Superior temporal gyrus (tissue), 1 donor: ENCODE measurements around the gene METTL27.
"Not testable (repeated sequence)": the region's sequence is repeated elsewhere in the genome, so short reads cannot be mapped to it uniquely, and the experiment has no call there.

Experiments used
- DNase-seq: peaks from one replicate; pipeline ENCODE4 v3.0.0-alpha.2; 2016; ENCODE audit errors: extremely low spot score

The METTL27 gene

DNA sequence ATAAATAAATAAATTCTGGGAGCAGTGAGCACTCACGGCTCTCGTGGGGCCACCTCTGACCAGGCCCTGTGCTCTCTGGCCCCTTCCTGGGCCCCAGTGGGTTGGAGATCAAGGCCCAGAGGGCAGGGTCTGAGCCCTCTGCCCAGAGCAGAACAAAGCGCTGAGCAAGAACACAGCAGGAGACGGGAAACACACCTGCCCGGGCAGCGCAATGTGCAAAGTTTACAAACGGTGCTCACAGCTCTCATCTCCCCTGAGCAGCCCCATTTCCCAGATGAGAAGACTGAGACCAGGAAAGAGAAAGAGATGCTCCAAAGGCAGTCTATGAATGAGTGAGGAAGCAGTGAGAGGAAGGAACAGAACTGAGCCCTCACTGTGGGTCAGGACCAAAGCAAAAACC, 3.0 kb downstream of the METTL27 start:
- DNase-seq: no peak

DNA sequence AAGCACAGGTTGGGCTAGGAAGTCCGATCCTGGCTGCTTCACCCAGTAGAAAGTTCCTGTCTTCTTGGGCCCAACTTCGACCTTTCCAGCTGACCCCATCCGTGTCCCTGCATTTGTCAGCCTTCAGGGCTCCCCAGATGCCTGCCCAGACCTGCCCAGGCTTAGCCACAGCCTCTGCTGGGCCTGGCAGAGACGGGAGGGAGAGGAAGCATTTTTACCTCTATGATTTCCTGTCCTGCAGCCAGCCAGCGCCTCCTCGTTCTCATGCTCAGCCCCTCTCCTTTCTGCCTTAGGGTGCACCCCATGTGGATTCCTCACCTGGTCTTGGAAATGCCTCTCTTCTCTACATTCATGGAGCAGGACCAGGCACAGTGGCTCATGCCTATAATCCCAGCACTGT, 3.7 kb downstream of the METTL27 start:
- DNase-seq: no peak

DNA sequence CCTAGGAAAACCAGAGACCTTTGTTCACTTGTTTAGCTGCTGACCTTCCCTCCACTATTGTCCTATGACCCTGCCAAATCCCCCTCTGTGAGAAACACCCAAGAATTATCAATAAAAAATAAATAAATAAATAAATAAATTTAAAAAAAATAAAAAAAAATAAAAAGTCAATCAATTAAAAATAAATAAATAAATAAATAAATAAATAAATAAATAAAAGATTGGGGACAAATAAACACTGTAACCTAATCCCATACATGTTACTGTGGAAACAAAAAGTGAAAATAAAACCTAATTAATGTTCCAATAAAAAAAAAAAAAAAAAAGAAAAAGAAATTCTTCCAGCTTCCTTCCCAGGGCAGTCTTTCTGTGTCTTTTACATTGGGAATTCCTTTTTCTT, 5.1 kb downstream of the METTL27 start:
- not testable (repeated sequence) for DNase-seq

DNA sequence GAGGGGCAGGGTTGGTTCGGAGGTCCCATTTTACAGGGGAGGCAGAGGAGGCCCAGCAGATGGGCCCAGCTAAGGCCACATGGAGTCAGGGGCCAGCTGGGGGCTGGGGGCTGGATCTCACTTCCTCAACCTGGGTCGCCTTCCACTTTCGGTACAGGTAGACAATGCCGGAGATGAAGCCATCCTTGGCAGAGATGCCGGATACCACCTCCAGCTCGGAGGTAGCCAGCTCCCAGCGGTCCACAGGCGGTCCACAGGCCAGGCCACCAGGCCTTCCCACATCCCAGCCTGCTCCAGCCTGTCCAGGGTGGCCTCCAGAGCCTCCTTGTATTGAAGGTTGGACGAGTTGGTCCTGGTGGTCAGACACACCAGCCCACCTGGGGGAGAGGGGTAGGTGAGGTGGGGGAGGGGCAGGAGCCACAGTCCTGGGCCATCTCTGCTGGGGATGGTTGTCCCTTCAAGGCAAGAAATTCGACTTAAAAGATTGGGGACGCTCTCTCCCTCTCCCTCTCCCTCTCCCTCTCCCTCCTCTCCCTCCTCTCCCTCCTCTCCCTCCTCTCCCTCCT, 7.6 kb downstream of the METTL27 start:
- no peak for DNase-seq

DNA sequence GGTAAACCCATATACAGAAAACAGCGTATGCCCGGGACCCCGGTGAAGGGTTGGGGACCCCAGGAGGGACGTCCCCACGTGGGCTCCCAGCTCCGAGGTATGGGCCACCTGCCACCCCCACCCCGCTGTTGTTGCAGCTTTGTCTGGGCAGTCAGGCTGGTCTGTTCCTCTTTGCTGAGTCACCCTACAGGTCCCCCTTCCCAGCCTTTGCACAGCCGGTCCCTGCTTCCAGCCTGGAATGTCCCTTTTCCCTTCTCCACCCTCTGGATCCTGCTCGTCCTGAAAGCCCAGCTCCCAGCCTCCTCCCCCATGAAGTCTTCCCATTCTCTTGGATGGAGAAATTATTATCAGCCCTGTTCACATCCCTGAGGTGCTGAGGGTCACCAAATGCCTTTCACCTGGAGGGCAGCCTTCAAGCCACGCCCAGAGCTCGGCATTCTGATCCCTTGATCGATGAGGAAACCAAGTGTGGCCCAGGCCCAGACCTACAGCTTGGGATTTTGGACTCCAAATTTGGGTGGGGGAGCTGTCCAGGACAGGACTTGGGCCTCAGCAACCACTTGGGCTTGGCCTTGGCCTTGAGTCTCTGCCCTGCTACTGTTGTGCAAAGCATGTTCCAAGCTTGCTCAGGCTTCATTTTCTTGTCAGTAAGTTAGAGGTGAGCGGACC, 8.9 kb downstream of the METTL27 start:
- no peak for DNase-seq

DNA sequence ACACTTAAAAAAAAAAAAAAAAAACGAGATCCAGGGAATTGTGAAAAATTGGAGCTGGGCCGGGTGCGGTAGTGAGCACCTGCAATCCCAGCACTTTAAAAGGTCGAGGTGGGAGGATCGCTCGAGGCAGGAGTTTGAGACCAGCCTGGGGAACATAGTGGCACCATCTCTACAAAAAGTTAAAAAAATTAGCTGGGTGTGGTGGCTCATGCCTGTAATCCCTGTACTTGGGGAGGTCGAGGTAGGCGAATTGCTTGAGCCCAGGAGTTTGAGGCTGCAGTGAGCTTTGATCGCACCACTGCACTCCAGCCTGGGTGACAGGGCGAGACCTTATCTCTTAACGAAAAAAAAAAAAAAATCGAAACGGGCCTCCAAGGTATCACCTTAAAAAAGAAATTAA, 9.5 kb downstream of the METTL27 start:
- no peak for DNase-seq

DNA sequence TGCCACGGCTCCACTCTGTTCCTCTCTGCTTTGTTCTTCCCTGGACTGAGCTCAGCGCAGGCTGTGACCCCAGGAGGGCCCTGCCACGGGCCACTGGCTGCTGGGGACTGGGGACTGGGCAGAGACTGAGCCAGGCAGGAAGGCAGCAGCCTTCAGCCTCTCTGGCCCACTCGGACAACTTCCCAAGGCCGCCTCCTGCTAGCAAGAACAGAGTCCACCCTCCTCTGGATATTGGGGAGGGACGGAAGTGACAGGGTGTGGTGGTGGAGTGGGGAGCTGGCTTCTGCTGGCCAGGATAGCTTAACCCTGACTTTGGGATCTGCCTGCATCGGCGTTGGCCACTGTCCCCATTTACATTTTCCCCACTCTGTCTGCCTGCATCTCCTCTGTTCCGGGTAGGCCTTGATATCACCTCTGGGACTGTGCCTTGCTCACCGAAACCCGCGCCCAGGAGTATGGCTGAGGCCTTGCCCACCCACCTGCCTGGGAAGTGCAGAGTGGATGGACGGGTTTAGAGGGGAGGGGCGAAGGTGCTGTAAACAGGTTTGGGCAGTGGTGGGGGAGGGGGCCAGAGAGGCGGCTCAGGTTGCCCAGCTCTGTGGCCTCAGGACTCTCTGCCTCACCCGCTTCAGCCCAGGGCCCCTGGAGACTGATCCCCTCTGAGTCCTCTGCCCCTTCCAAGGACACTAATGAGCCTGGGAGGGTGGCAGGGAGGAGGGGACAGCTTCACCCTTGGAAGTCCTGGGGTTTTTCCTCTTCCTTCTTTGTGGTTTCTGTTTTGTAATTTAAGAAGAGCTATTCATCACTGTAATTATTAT, 10.3 kb downstream of the METTL27 start:
- no peak for DNase-seq

DNA sequence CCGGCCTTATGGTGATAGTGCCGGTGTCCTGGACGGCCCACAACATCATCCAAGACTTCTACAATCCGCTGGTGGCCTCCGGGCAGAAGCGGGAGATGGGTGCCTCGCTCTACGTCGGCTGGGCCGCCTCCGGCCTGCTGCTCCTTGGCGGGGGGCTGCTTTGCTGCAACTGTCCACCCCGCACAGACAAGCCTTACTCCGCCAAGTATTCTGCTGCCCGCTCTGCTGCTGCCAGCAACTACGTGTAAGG, 10.8 kb downstream of the METTL27 start:
- DNase-seq: no peak

DNA sequence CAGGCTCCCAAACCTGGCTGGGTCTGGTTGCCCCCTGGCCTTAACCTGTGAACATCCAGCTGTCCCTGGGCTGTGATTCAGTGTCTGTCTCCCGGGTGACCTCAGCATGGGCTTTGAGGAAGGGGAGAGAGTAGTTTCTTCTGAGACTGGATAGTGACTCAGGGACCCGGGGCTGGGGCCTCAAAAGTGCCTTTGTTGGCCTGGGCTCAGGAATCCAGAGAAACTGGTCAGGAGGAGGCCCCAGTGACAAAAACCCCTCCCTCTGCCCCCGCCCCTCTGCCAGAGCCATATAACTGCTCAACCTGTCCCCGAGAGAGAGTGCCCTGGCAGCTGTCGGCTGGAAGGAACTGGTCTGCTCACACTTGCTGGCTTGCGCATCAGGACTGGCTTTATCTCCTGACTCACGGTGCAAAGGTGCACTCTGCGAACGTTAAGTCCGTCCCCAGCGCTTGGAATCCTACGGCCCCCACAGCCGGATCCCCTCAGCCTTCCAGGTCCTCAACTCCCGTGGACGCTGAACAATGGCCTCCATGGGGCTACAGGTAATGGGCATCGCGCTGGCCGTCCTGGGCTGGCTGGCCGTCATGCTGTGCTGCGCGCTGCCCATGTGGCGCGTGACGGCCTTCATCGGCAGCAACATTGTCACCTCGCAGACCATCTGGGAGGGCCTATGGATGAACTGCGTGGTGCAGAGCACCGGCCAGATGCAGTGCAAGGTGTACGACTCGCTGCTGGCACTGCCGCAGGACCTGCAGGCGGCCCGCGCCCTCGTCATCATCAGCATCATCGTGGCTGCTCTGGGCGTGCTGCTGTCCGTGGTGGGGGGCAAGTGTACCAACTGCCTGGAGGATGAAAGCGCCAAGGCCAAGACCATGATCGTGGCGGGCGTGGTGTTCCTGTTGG, 11.4 kb downstream of the METTL27 start, which contains the start of gene CLDN4:
TSS of gene CLDN4 (plus strand) at position 316 of the 903 bp plus-strand sequence. CDS start at position 522, 206 bp downstream.
- no peak for DNase-seq

DNA sequence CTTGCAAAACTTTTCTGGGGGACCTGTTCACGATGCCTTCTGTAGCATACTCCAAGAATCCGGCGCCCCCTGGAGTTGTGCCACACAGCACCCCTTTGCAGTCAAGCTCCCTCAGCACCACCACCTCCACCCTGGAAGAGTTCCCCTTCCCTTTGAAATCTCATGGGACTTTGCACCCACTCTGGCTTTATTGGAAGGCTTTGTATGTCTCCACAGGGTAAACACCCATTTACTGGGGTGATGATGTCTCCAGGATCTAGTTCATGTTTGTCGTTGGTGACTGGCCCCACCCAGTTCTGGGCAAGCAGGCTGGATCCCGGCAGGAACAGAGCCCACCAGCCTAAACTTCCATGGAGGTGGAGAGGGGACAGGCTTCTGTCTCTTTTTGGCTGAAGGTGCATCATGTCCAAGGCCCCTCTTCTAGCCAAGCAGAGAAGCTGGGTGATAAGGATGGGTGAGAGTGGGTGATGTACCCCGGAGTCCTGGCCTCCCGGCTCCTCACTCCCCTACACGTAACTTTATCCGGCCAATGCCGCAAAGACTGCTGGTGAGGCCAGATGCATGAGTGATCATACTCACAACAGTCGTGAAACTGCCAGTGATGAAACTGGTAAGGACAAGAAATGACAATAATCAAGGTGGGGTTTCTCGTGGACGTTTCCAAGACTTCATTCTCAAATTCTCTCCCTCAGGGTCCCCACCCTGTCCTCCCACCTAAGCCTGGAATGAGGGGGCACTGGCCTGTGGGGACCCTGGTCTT, 12.2 kb downstream of the METTL27 start:
- DNase-seq: no peak

DNA sequence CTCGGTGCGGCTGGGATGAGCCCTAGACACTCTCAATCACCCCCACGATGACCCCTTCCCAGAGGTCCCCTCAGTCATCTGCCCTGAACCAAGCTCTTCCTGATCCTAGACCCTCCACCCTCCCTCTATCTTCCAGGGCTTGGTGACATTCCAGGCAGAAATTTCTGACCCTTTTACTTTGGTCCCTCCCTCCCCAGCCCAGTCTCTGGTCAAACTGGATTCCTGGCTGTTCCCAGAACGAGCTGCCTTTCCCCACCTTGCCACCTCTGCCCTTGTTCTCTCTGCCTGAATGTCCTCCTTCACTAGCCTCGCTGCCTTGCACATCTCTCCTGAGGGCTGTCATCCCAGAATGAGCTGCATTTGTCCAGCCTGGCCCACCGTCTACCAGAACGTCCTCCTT, 12.8 kb downstream of the METTL27 start:
- DNase-seq: no peak

DNA sequence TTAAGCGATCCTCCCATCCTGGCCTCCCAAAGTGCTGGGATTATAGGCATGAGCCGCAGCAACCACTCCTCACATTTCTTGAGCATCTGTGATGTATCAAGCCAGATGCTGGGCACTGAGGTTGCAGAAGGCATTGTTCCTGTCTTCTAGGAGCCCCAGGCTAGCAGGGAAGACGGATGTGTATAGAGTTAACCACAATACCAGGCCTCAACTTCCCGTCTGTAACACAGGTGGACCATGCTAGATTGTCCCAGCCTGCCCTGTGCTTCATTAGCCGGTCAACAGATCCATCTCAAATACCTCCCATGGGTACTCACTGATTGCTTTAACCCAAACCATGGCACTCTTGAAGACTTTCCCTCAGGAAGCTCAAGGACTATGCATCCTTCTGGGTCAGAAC, 13.3 kb downstream of the METTL27 start:
- no peak for DNase-seq

DNA sequence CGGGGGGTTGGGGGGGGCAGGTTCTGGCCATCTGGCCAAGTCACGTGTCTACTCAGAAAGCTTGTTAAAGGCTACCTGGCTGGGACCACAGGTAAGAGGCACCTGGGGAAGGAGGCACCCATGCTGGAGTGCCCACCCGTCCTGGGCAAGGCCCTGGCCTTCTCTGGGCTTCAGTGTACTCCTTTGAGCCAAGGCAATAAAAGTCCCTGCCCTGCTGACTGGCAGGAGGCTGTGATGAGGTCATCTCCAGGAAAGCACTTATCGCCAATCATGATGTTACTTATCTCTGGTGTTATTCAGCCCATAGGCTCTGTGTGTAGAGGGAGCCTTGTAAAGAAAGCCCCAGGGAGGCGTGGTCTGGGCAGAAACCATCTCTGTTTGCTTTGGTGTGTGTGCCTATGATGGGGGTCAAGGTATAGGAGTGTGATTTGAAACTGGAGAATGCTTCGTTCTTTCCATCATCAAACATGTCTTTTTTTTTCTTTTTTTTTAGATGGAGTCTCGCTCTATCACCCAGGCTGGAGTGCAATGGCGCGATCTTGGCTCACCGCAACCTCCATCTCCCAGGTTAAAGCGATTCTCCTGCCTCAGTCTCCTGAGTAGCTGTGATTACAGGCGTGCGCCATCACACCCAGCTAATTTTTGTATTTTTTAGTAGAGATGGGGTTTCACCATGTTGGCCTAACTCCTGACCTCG, 14.1 kb downstream of the METTL27 start:
- DNase-seq: no peak

DNA sequence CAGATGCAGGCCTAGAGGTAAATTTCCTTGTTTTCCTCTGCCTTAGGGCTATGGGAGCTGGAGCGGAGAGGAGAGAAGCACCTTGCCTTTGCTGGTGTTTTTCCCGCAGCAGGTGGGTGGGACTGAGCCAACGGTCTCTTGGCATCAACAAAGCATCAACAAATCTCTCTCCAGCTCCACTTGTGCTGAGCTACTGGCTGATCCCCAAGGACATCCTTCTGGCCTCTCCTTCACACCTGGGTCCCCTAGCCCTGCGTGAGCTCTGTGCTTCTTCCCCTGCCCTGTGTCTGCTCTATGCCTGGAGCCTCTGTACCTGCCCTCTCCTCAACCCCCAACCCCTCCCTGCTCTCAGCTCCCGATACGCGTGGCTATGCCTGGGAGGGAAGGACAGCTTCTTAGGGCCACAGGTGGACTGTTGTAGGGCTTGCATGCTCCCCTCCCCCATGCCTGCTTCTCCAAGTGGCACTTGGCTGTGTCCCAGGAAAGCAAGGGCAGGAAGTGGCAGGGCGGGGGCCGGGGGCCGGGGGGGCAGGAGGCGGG, 14.7 kb downstream of the METTL27 start:
- DNase-seq: no peak

DNA sequence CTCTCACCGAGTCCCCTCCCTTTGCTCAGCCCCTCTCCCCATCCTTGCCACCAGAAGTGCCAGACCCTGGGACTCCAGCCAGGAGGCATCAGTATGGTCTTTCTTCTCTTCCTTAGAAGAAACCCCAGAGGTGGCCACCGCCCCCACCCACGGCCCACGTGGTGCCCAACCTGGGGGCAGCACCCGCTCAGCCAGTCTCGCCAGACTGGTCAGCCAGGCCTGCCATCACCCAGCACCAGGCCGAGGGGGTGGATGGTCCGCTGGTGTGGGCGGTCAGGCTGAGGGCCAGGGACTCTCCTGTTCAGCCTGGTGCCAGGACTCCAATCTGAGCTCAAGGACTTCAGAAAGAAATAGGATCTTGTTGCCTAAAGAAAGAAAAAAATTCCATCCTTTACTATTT, 17.3 kb downstream of the METTL27 start:
- DNase-seq: no peak

DNA sequence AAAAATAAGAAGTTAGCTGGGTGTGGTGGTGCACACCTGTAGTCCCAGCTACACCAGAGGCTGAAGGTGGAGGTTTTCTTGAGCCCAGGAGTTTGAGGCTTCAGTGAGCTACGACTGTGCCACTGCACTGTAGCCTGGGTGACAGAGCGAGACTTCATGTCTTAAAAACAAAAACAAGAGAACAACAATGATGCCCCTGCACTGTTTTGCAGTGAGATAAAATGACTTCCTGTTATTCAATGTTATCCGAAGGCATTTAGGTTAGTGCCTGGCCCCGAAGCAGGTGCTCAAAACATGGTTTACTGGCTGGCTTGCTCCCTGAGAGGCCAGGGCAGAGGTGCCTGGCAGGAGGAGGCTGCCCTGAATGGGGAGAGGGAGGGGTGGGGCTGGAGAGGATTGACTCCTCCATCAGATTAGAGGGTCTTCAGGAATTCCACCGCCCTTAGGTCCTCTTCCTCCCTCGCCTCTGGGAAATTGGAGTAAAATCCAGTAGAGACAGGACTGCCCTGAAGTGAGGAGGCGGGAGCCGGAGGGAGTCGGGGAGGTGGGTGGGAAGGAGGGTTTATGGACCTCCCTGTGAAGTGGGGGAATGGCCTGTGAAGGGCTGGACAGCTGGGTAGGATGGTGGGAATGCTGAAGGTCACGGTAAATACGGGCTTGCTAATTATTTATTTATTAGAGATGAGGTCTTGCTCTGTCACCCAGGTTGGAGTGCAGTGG, 18.3 kb downstream of the METTL27 start:
- DNase-seq: no peak

DNA sequence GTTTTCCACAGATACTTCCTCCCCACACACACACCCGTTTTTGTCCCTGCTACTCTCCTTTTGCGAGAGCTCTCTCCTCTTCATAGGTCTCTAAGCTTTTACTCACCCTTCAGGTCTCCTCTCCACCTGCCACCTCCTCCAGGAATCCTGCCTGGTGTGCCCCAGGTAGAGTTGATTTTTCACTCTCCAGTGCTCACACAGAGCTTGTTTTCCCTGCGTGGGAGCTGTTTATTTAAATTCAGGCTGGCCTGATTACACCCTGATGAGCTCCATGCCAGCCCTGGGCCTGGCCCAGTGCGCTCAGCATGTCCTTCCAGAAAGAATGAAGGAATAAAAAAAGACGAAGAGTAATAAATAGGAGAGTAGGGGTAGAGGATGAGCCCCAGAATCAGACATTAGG, 19.1 kb downstream of the METTL27 start:
- DNase-seq: no peak

DNA sequence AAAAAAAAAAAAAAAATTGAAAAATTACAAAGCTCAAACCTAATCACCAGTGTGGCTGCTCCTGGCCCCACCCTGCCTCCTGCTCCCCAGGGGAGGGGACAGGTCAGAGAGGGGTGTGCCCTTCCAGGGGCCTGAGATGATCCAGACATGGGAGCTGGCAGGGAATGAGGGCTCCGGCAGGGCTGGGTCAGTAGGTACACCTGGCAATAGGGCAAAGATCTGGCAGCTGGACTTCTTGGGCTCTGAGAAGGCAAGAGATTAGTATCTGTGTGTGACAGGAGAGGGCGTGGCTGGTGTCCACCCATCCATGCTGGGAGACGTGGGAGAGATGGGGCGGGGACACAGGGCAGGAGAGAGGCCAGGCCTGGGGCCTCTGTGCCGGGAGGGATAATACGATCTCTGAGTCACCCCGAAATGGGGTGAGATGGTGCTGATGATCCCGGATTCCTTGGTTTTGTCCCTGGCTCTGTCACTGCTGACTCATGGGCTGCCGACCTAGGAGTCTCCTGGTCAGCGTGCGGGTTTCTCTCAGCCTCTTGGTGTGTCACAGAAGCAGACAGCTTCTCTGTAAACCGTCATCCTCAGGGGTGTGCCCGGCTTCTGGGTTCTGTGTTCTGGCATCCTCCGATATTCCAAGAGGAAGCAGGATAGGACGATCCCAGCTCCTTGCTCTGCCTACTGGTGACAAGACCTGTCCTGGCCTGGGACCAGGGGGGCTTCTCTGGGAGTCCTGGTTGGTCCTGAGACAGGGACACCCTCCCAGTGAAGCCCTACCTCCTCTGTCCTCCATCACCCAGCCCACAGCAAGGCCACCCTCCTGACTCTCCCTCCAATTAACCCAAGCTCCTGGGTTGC, 19.8 kb downstream of the METTL27 start:
- no peak for DNase-seq
